BLaER1 treated with 17β-estradiol and CSF1 and Interleukin-3, amounts not matched to agents 10 nM and 100 nM (cell line): Measurements from ENCODE around the gene HIRA.
"Not testable (repeated sequence)": the region's sequence is repeated elsewhere in the genome, so short reads cannot be mapped to it uniquely, and the experiment has no call there.

Experiments
- H3K27ac ChIP-seq, 11 experiments: shearing (Covaris generic); formaldehyde crosslinking; 2 replicates each; pipeline ENCODE4 v1.8.1; 2022
- H3K27me3 ChIP-seq, 11 experiments: shearing (Covaris generic); formaldehyde crosslinking; 2 replicates each; pipeline ENCODE4 v1.8.1; 2022
- H3K36me3 ChIP-seq, 11 experiments: shearing (Covaris generic); formaldehyde crosslinking; 2 replicates each; pipeline ENCODE4 v1.8.1; 2022
- H3K4me1 ChIP-seq, 10 experiments: shearing (Covaris generic); formaldehyde crosslinking; 2 replicates each; pipeline ENCODE4 v1.8.1; 2022
- H3K4me2 ChIP-seq, 11 experiments: shearing (Covaris generic); formaldehyde crosslinking; 2 replicates each; pipeline ENCODE4 v1.8.1; 2022
- H3K4me3 ChIP-seq, 10 experiments: shearing (Covaris generic); formaldehyde crosslinking; 2 replicates each; pipeline ENCODE4 v1.8.1; 2022
- H3K9ac ChIP-seq, 11 experiments: shearing (Covaris generic); formaldehyde crosslinking; 2 replicates each; pipeline ENCODE4 v1.8.1; 2022
- H3K9me3 ChIP-seq, 11 experiments: shearing (Covaris generic); formaldehyde crosslinking; replicated peaks in 1 of 11; 2 replicates each; pipeline ENCODE4 v1.8.1; 2022
- H4K20me1 ChIP-seq, 11 experiments: shearing (Covaris generic); formaldehyde crosslinking; 2 replicates each; pipeline ENCODE4 v1.8.1; 2022
- Cebpa-rat ChIP-seq, 11 experiments: shearing (Covaris generic); IDR thresholded peaks; 2 replicates each; pipeline ENCODE4 v1.8.1; 2022

The HIRA gene

DNA sequence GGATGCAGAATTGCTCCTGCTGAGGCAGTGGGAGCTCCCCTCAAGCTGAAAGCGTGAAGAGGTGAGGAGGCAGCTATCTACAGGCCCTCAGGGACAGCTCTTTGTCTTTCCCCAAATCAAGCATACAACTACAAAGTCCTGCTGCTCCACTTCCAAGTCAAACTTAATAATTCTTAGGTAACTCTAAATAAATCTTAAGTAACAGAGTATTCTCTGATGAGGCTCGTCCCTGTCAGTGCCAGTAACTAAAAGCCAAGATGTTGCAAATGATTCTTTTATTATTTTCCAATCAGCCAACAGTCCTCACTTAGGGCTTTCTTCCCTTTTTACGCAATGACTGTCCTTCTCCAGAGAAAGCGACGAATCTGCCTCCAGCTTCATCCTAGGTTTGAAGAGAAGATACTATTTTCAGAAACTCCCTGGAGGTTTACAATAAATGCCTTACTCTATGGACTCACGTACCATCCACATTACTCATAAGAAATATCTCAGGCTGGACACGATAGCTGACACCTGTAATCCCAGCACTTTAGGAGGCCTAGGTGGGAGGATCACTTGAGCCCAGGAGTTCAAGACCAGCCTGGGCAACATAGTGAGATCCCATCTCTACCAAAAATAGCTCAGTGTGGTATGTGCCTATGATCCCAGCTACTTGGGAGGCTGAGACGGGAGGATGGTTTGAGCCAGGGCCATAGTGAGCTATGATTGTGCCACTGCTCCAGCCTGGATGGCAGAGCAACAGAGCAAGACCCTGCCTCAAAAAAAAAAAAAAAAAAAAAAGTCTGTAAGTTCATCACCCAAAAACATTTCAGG is 19.0 kb upstream of the HIRA start:
- Histone ChIP-seq H3K9me3 (no peaks in the 10 kb centered on the region), H3K27me3 (no peaks in the 10 kb centered on the region), H3K4me3 (no peak overlapping the region), H3K36me3 (peaks cover 53 to 78% (median 65%) of the 10 kb centered on the region in 11 experiments), H4K20me1 (peaks cover 0 to 34% (median 14%) of the 10 kb centered on the region in 11 experiments; a peak in 16 of 22 replicates), H3K4me1 (peaks cover 22 to 31% (median 28%) of the 10 kb centered on the region in 10 experiments), H3K9ac (no peak overlapping the region), H3K27ac (no peak overlapping the region), H3K4me2 (no peak overlapping the region)
- TF ChIP-seq Cebpa-rat (IDR thresholded peaks at IDR 0.05) = no peak

DNA sequence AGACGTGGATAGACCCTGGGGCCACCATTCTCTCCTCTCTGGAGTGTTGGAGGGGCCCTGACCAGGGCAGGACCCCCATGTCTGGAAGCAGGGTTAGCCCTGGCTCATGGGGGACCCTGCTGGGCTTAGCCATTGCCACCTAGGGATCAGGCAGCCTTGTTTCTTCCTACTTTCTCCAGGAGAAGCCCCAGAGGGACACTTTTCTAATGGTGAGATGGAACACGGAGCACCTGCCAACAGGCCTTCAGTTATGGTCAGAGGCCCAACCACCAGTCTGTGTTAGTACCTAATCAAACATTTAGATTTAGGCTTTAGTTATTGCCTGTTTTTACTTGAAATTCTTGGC is 17.9 kb upstream of the HIRA start:
- peaks cover 48 to 78% (median 61%) of the 10 kb centered on the region in 11 experiments for H3K36me3 ChIP-seq
- no peak overlapping the region for H3K9ac ChIP-seq
- H3K4me3 ChIP-seq = no peak overlapping the region
- H3K9me3 ChIP-seq = no peaks in the 10 kb centered on the region
- no peak overlapping the region for H3K27ac ChIP-seq
- no peaks in the 10 kb centered on the region for H3K27me3 ChIP-seq
- H3K4me2 ChIP-seq = peak overlapping the region in 7 of 11 experiments; percentile 80 to 99 (median 96); a peak in 8 of 22 replicates
- H4K20me1 ChIP-seq = peaks cover 5 to 38% (median 26%) of the 10 kb centered on the region in 11 experiments; a peak in 20 of 22 replicates
- H3K4me1 ChIP-seq = peaks cover 31 to 38% (median 33%) of the 10 kb centered on the region in 10 experiments
- no peak for TF ChIP-seq Cebpa-rat (IDR thresholded peaks at IDR 0.05)

DNA sequence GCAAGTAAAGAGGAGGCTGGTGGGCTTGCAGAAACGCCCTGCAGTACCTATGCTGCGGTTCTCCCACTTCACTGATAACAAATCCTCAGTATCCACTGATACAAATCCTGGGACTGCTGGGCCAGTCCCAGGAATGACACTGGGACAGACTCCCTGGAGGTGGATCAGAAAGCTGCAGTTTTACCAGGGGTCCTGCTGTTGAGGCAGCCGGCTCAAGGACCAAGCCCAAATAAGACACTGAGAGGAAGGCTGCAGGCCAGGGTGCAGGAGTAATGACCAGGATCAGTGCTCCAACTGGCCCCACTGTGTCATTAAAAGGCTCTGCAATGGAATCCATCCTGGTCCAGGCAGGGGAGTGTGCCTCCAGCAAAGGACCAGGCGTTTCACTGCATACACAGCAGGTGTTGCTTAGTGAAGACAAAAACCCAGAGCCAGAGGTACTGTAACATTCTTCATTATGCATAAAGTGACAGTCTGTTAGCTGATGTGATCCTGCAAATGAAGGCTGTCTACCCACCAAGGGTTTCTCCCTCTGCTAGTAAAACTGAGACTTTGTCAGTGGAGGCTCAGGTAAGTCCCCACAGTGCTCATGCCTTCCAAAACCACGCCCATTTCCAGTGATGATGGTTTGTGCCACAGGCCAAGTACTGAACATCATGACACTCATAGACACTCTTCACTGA is 17.3 kb upstream of the HIRA start:
- Histone ChIP-seq H3K27me3 (no peaks in the 10 kb centered on the region), H3K36me3 (peaks cover 48 to 78% (median 61%) of the 10 kb centered on the region in 11 experiments), H3K27ac (peak overlapping the region in 1 of 11 experiments; percentile 91; a peak in 2 of 22 replicates), H3K4me1 (peaks cover 32 to 38% (median 34%) of the 10 kb centered on the region in 10 experiments), H3K9me3 (no peaks in the 10 kb centered on the region), H3K4me2 (peak overlapping the region; percentile 80 to 99 (median 93)), H4K20me1 (peaks cover 10 to 40% (median 31%) of the 10 kb centered on the region in 11 experiments; a peak in 21 of 22 replicates), H3K4me3 (peak overlapping the region in 8 of 10 experiments; percentile 90 to 98 (median 96); a peak in 14 of 20 replicates), H3K9ac (peak overlapping the region in 6 of 11 experiments; percentile 88 to 97 (median 96); a peak in 8 of 22 replicates)
- TF ChIP-seq Cebpa-rat (IDR thresholded peaks at IDR 0.05) = no peak

DNA sequence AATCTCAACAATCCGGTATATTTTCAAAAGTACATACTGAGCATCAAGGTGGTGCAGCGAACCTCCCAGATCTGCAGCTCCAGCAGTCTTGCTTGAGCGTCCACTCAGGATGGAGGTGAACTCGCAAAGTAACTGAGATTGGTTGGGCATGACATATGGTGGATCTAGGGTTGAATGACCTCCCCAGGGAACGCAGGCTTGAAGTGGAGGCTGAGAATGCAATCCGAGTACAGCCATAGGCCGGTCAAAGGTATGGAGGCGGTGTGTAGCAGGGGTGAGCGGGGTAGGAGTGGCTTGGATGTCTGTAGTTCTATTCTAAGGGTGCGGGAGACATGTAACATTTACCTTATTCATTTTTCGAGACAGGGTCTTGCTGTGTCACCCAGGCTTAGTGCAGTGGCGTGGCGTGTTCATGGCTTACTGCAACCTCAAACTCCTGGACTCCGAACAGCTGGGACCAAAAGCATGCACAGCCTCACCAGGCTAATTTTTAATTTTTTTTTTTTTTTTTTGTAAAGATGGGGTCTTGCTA is 16.6 kb upstream of the HIRA start:
- Histone ChIP-seq H3K9ac (peak overlapping the region; percentile 88 to 97 (median 95)), H3K9me3 (no peaks in the 10 kb centered on the region), H3K27ac (peak overlapping the region; percentile 79 to 94 (median 92); a peak in 21 of 22 replicates), H3K27me3 (no peaks in the 10 kb centered on the region), H3K4me3 (peak overlapping the region; percentile 84 to 98 (median 94)), H3K4me2 (peak overlapping the region; percentile 80 to 99 (median 93)), H4K20me1 (peaks cover 18 to 47% (median 38%) of the 10 kb centered on the region in 11 experiments; a peak in 21 of 22 replicates), H3K4me1 (peaks cover 32 to 38% (median 34%) of the 10 kb centered on the region in 10 experiments), H3K36me3 (peaks cover 48 to 78% (median 60%) of the 10 kb centered on the region in 11 experiments)
- TF ChIP-seq Cebpa-rat (IDR thresholded peaks at IDR 0.05) = no peak

DNA sequence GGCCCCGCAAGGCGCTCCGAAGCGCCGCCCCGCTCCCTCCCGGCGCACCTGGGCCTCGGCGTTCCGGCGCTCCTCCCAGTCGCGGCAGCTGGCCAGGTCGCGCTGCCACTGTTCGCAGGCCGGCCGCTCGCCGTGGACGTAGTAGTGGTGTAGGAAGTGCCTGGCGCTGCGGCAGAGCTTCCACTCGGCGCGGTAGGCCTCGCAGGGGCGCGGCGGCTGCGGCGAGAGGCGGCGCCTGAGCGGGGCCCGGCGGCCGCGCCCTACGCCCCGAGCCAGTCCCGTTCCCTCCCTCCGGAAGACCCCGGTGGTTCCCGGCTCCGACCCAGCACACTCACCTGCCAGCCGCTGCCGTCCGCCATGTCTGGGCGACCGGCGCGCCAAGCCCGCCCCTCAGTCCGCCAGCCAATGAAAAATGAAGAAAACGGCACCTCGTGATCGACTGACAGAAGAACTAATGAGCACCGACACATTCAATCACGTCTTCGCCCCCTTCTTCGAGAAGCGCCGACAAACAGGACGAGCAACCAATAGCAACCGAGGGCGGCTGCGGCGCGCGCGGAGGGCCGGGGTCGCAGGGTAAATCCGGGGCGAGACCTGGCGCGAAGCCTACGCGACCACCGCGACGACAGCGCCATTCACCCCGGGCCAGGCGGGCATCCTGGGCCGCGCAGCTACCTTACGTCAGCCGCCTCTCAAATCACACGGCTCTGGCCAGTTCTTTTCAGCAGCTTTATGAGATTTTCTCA is 16.0 kb upstream of the HIRA start, which contains the start of gene C22orf39:
TSS of gene C22orf39 (minus strand) at position 382 of the 746 bp plus-strand sequence. CDS start at position 359, 23 bp downstream.
- Histone ChIP-seq H3K27me3 (no peaks in the 10 kb centered on the region), H4K20me1 (peaks cover 24 to 53% (median 45%) of the 10 kb centered on the region in 11 experiments; a peak in 21 of 22 replicates), H3K4me2 (peak within 1 kb of the TSS; percentile 80 to 99 (median 96)), H3K9ac (peak within 1 kb of the TSS; percentile 88 to 97 (median 95)), H3K36me3 (peaks cover 48 to 78% (median 60%) of the 10 kb centered on the region in 11 experiments), H3K4me1 (peaks cover 32 to 38% (median 34%) of the 10 kb centered on the region in 10 experiments), H3K9me3 (no peaks in the 10 kb centered on the region), H3K27ac (peak within 1 kb of the TSS; percentile 79 to 94 (median 92)), H3K4me3 (peak within 1 kb of the TSS; percentile 84 to 98 (median 94))
- no peak for TF ChIP-seq Cebpa-rat (IDR thresholded peaks at IDR 0.05)

DNA sequence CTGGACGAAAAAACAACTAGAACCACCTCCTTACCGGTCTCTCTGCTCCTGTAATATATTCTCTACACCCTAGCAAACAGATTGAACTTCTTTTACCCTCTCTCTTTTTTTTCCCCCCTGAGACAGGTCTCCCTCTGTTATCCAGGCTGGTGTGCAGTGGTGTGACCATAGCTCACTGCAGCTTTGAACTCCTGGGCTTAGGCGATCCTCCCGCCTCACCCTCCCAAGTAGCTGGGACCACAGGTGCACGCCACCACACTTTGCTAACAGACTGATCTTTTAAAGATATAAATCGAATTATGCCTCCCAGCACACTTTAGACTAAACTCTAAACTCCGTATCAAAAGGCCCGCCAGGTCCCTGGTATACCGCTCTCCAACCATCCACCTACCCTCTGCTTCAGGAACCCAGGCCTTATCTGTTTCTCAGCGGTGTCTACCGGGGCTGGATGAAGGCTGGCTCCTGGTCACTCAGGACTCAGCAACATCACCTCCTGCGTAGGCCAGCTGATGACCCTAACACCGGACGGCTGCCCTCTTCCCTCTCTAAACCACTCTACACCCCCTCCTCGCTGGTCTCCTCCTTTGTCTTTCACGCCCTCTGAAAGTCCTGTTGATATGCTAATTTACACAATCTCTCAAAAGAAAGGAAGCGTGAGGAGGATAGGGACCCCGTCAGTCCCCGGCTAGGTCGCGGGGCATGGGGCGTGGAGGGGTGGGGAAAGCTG is 15.2 kb upstream of the HIRA start:
- Histone ChIP-seq H3K9ac (peak overlapping the region; percentile 88 to 97 (median 95)), H3K27ac (peak overlapping the region; percentile 79 to 94 (median 92)), H3K9me3 (no peaks in the 10 kb centered on the region), H3K4me1 (peaks cover 32 to 38% (median 34%) of the 10 kb centered on the region in 10 experiments), H3K4me3 (peak overlapping the region; percentile 84 to 98 (median 94)), H4K20me1 (peaks cover 31 to 60% (median 51%) of the 10 kb centered on the region in 11 experiments; a peak in 21 of 22 replicates), H3K27me3 (no peaks in the 10 kb centered on the region), H3K36me3 (peaks cover 48 to 78% (median 60%) of the 10 kb centered on the region in 11 experiments), H3K4me2 (peak overlapping the region; percentile 80 to 99 (median 96))
- no peak for TF ChIP-seq Cebpa-rat (IDR thresholded peaks at IDR 0.05)

DNA sequence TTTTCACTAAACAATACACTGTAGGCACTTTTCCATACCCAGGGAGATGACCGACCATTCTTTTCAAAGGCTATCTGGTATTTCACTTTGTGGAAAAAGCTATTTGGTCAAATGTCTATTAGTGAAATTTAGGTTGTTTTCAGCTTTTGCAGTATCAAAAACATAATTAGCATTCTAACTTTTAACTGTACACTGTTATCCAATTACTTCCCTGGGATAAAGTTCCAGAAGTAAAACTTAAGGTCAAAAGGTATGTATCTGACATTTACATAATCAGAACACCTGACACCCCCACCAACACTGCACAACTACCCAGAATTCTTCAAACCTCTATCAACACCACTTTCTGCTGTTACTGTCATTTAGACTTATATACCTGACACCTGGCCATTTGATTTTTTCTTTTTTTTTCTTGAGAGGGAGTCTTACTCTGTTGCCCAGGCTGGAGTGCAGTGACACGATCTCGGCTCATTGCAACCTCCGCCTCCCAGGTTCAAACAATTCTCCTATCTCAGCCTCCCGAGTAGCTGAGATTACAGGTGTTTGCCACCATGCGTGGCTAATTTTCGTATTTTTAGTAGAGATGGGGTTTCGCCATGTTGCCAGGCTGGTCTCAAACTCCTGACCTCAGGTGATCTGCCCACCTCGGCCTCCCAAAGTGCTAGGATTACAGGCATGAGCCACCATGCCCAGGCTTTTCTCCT is 13.9 kb upstream of the HIRA start:
- Histone ChIP-seq H3K9ac (peak overlapping the region in 4 of 11 experiments; percentile 18 to 96 (median 59); a peak in 4 of 22 replicates), H3K4me3 (0 out of 20 replicates have a peak overlapping the region, but pooled peaks of 4 of the 10 experiments have one; percentile 3 to 97 (median 94)), H3K4me1 (peaks cover 32 to 38% (median 34%) of the 10 kb centered on the region in 10 experiments), H4K20me1 (peaks cover 39 to 66% (median 64%) of the 10 kb centered on the region in 11 experiments; a peak in 21 of 22 replicates), H3K4me2 (peak overlapping the region; percentile 80 to 99 (median 96); a peak in 20 of 22 replicates), H3K36me3 (peaks cover 48 to 78% (median 58%) of the 10 kb centered on the region in 11 experiments)
- H3K27me3 ChIP-seq, H3K27ac ChIP-seq, H3K9me3 ChIP-seq: not testable (repeated sequence)
